ENCODE data around the gene RSPH9.
"Not testable (repeated sequence)": the region's sequence is repeated elsewhere in the genome, so short reads cannot be mapped to it uniquely, and the experiment has no call there.

Gene RSPH9

GRCh38 chr6:43645613-43645964 is 753 bp downstream of the RSPH9 start:
- Histone ChIP-seq H3K27ac (ENCODE audit: insufficient read depth, low read depth, low read length, poor library complexity, severe bottlenecking) (no peak overlapping the region), H3K36me3 (ENCODE audit: control insufficient read depth, insufficient read depth, low read length) (peaks cover 4% of the 10 kb centered on the region), H3K4me1 (ENCODE audit: control insufficient read depth, insufficient read depth, low read length) (no peaks in the 10 kb centered on the region), H3K4me3 (ENCODE audit: insufficient read depth, low read depth, low read length) (peak overlapping the region; percentile 45), H3K9me3 (ENCODE audit: control insufficient read depth, low read length) (no peaks in the 10 kb centered on the region), H3K27me3 (ENCODE audit: control insufficient read depth, insufficient read depth, low read length, poor library complexity, severe bottlenecking) (no peaks in the 10 kb centered on the region)
- 14 to 18% methylated on average over 8 to 9 of the region's 9 CpGs for WGBS, 2 experiments

- WGBS, 2 experiments, result 87 to 98% methylated on average over 3 of the region's 3 CpGs
- no peaks in the 10 kb centered on the region for H3K36me3 ChIP-seq (ENCODE audit: control insufficient read depth, insufficient read depth, low read length)
- no peak overlapping the region for H3K4me3 ChIP-seq (ENCODE audit: insufficient read depth, low read depth, low read length)
- no peak overlapping the region for H3K27ac ChIP-seq (ENCODE audit: insufficient read depth, low read depth, low read length, poor library complexity, severe bottlenecking)
- no peaks in the 10 kb centered on the region for H3K27me3 ChIP-seq (ENCODE audit: control insufficient read depth, insufficient read depth, low read length, poor library complexity, severe bottlenecking)
- H3K9me3 ChIP-seq (ENCODE audit: control insufficient read depth, low read length), result no peaks in the 10 kb centered on the region
- no peaks in the 10 kb centered on the region for H3K4me1 ChIP-seq (ENCODE audit: control insufficient read depth, insufficient read depth, low read length)
These were observed 2.8 kb downstream of the RSPH9 start for GRCh38 chr6:43647613-43648012.

- H3K9me3 ChIP-seq (ENCODE audit: control insufficient read depth, low read length), result no peaks in the 10 kb centered on the region
- 84 to 89% methylated on average over 2 of the region's 2 CpGs for WGBS, 2 experiments
- no peaks in the 10 kb centered on the region for H3K4me1 ChIP-seq (ENCODE audit: control insufficient read depth, insufficient read depth, low read length)
- no peak overlapping the region for H3K27ac ChIP-seq (ENCODE audit: insufficient read depth, low read depth, low read length, poor library complexity, severe bottlenecking)
- no peaks in the 10 kb centered on the region for H3K27me3 ChIP-seq (ENCODE audit: control insufficient read depth, insufficient read depth, low read length, poor library complexity, severe bottlenecking)
- no peaks in the 10 kb centered on the region for H3K36me3 ChIP-seq (ENCODE audit: control insufficient read depth, insufficient read depth, low read length)
- no peak overlapping the region for H3K4me3 ChIP-seq (ENCODE audit: insufficient read depth, low read depth, low read length)
These were observed 3.4 kb downstream of the RSPH9 start for GRCh38 chr6:43648248-43648647.

GRCh38 chr6:43652822-43653221 is 8.0 kb downstream of the RSPH9 start:
- H3K9me3 ChIP-seq (ENCODE audit: control insufficient read depth, low read length); H3K36me3 ChIP-seq (ENCODE audit: control insufficient read depth, insufficient read depth, low read length); H3K27me3 ChIP-seq (ENCODE audit: control insufficient read depth, insufficient read depth, low read length, poor library complexity, severe bottlenecking); H3K4me3 ChIP-seq (ENCODE audit: insufficient read depth, low read depth, low read length); H3K27ac ChIP-seq (ENCODE audit: insufficient read depth, low read depth, low read length, poor library complexity, severe bottlenecking); H3K4me1 ChIP-seq (ENCODE audit: control insufficient read depth, insufficient read depth, low read length): not testable (repeated sequence)
- WGBS, 2 experiments, result 94 to 95% methylated on average over 2 of the region's 2 CpGs

GRCh38 chr6:43657221-43657802 is 12.5 kb downstream of the RSPH9 start:
- H3K4me1 ChIP-seq (ENCODE audit: control insufficient read depth, insufficient read depth, low read length), result no peaks in the 10 kb centered on the region
- 79 to 91% methylated on average over 3 of the region's 3 CpGs for WGBS, 2 experiments
- H3K27me3 ChIP-seq (ENCODE audit: control insufficient read depth, insufficient read depth, low read length, poor library complexity, severe bottlenecking), result no peaks in the 10 kb centered on the region
- no peak overlapping the region for H3K27ac ChIP-seq (ENCODE audit: insufficient read depth, low read depth, low read length, poor library complexity, severe bottlenecking)
- H3K36me3 ChIP-seq (ENCODE audit: control insufficient read depth, insufficient read depth, low read length), result no peaks in the 10 kb centered on the region
- H3K9me3 ChIP-seq (ENCODE audit: control insufficient read depth, low read length), result no peaks in the 10 kb centered on the region
- no peak overlapping the region for H3K4me3 ChIP-seq (ENCODE audit: insufficient read depth, low read depth, low read length)

GRCh38 chr6:43658161-43658560 is 13.3 kb downstream of the RSPH9 start:
- Histone ChIP-seq H3K9me3 (ENCODE audit: control insufficient read depth, low read length) (no peaks in the 10 kb centered on the region), H3K36me3 (ENCODE audit: control insufficient read depth, insufficient read depth, low read length) (no peaks in the 10 kb centered on the region), H3K27me3 (ENCODE audit: control insufficient read depth, insufficient read depth, low read length, poor library complexity, severe bottlenecking) (no peaks in the 10 kb centered on the region), H3K27ac (ENCODE audit: insufficient read depth, low read depth, low read length, poor library complexity, severe bottlenecking) (no peak overlapping the region), H3K4me3 (ENCODE audit: insufficient read depth, low read depth, low read length) (no peak overlapping the region), H3K4me1 (ENCODE audit: control insufficient read depth, insufficient read depth, low read length) (no peaks in the 10 kb centered on the region)
- WGBS, 2 experiments, result 86 to 93% methylated on average over 7 to 9 of the region's 9 CpGs

- not testable (repeated sequence) for H3K9me3 ChIP-seq (ENCODE audit: control insufficient read depth, low read length); H3K4me1 ChIP-seq (ENCODE audit: control insufficient read depth, insufficient read depth, low read length); H3K27ac ChIP-seq (ENCODE audit: insufficient read depth, low read depth, low read length, poor library complexity, severe bottlenecking); H3K36me3 ChIP-seq (ENCODE audit: control insufficient read depth, insufficient read depth, low read length); H3K27me3 ChIP-seq (ENCODE audit: control insufficient read depth, insufficient read depth, low read length, poor library complexity, severe bottlenecking); H3K4me3 ChIP-seq (ENCODE audit: insufficient read depth, low read depth, low read length)
- WGBS, 2 experiments, result 89 to 97% methylated on average over 4 to 5 of the region's 5 CpGs
These were observed 18.1 kb downstream of the RSPH9 start for GRCh38 chr6:43662948-43663347.

- H3K9me3 ChIP-seq (ENCODE audit: control insufficient read depth, low read length), result no peaks in the 10 kb centered on the region
- no peak overlapping the region for H3K27ac ChIP-seq (ENCODE audit: insufficient read depth, low read depth, low read length, poor library complexity, severe bottlenecking)
- no peaks in the 10 kb centered on the region for H3K27me3 ChIP-seq (ENCODE audit: control insufficient read depth, insufficient read depth, low read length, poor library complexity, severe bottlenecking)
- H3K4me1 ChIP-seq (ENCODE audit: control insufficient read depth, insufficient read depth, low read length), result peaks cover 29% of the 10 kb centered on the region
- no peak overlapping the region for H3K4me3 ChIP-seq (ENCODE audit: insufficient read depth, low read depth, low read length)
- WGBS, 2 experiments, result 83 to 89% methylated on average over 1 of the region's 1 CpG
- no peaks in the 10 kb centered on the region for H3K36me3 ChIP-seq (ENCODE audit: control insufficient read depth, insufficient read depth, low read length)
These were observed 20.5 kb downstream of the RSPH9 start for GRCh38 chr6:43665376-43665775.

- Histone ChIP-seq H3K4me3 (ENCODE audit: insufficient read depth, low read depth, low read length) (no peak overlapping the region), H3K4me1 (ENCODE audit: control insufficient read depth, insufficient read depth, low read length) (peaks cover 29% of the 10 kb centered on the region), H3K36me3 (ENCODE audit: control insufficient read depth, insufficient read depth, low read length) (no peaks in the 10 kb centered on the region), H3K27me3 (ENCODE audit: control insufficient read depth, insufficient read depth, low read length, poor library complexity, severe bottlenecking) (no peaks in the 10 kb centered on the region), H3K27ac (ENCODE audit: insufficient read depth, low read depth, low read length, poor library complexity, severe bottlenecking) (no peak overlapping the region), H3K9me3 (ENCODE audit: control insufficient read depth, low read length) (no peaks in the 10 kb centered on the region)
- WGBS, 2 experiments, result 87% methylated on average over 13 of the region's 13 CpGs
These were observed 21.5 kb downstream of the RSPH9 start for GRCh38 chr6:43666196-43666920.

GRCh38 chr6:43667245-43668150 is 22.7 kb downstream of the RSPH9 start:
- peak overlapping the region; percentile 26 for H3K27ac ChIP-seq (ENCODE audit: insufficient read depth, low read depth, low read length, poor library complexity, severe bottlenecking)
- peaks cover 3% of the 10 kb centered on the region for H3K36me3 ChIP-seq (ENCODE audit: control insufficient read depth, insufficient read depth, low read length)
- no peaks in the 10 kb centered on the region for H3K27me3 ChIP-seq (ENCODE audit: control insufficient read depth, insufficient read depth, low read length, poor library complexity, severe bottlenecking)

More at GRCh38 chr6:43667245-43668150, 22.7 kb downstream of the RSPH9 start:
- WGBS, 2 experiments, result 11 to 13% methylated on average over 16 of the region's 16 CpGs
- Histone ChIP-seq H3K9me3 (ENCODE audit: control insufficient read depth, low read length) (no peaks in the 10 kb centered on the region), H3K4me1 (ENCODE audit: control insufficient read depth, insufficient read depth, low read length) (peaks cover 29% of the 10 kb centered on the region), H3K4me3 (ENCODE audit: insufficient read depth, low read depth, low read length) (peak overlapping the region; percentile 20)

Data from ectodermal cell (in vitro differentiated cells).